ENCODE results near the gene CDRT15L2. TPM values are rescaled to one million over a fixed set of nuclear protein-coding genes. Genes with fewer than 3 reads are reported as not detected.
"Not testable (repeated sequence)": the region's sequence is repeated elsewhere in the genome, so short reads cannot be mapped to it uniquely, and the experiment has no call there.

CDRT15L2 gene
- total RNA-seq: not detected
- polyA plus RNA-seq: not detected
- long read RNA-seq, donor 1: 0 reads
- long read RNA-seq, donor 2: 0 reads
- long read RNA-seq, donor 3: 0 reads

DNA sequence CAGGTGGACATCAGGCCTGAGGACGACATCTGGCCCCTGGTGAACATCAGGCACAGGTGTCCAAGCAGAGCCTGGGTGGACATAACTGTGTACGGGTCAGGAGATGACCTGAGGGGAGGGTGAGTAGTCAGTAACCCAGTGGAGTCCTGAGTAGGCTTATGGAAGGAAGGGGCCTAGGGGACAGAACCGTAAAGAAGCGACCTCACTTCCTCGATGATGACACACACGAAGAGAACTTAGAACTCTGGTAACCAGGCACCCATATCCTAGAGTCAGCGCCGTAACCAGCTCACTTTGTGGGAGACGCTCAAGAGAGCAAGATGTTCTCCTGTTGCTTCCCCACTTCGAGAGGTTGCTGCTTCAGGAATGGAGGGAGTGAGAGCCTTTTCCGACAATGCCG is at the start of gene CDRT15L2:
TSS of gene CDRT15L2 (plus strand) at position 301 of the 400 bp plus-strand sequence. CDS start at position 321, 20 bp downstream.
- DNase-seq; H3K4me1 ChIP-seq (ENCODE audit: insufficient read depth); H3K4me3 ChIP-seq; intact Hi-C loops (cut with DNase I); H3K27me3 ChIP-seq; H3K27ac ChIP-seq; H3K9me3 ChIP-seq; H3K36me3 ChIP-seq: not testable (repeated sequence)
- WGBS, 3 donors: 94 to 97% (median 96%) methylated on average over 11 to 12 of the region's 12 CpGs

DNA sequence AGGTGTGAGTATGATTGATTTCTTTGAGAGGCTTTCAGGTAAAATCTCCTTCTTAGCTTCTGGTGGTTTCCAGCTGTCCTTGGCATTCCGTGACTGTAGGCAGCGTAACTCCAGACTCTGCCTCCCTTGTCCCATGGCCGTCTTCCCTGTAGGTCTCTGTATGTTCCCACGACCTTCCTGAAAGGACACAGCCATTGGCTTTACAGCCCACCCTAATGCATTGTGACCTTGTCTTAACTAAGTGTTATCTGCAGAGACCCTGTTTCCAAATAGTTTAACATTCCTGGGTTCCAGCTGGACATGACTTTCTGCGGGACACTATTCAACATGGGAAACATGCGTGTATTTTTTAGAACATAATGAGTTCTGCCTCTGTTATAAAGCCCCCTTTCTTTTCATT is 49.4 kb upstream of the CDRT15L2 start:
- H3K27ac ChIP-seq; H3K4me3 ChIP-seq; H3K4me1 ChIP-seq (ENCODE audit: insufficient read depth); H3K27me3 ChIP-seq; intact Hi-C loops (cut with DNase I); H3K9me3 ChIP-seq; DNase-seq; H3K36me3 ChIP-seq: not testable (repeated sequence)
- WGBS, 3 donors: 56 to 91% (median 71%) methylated on average over 4 of the region's 6 CpGs

DNA sequence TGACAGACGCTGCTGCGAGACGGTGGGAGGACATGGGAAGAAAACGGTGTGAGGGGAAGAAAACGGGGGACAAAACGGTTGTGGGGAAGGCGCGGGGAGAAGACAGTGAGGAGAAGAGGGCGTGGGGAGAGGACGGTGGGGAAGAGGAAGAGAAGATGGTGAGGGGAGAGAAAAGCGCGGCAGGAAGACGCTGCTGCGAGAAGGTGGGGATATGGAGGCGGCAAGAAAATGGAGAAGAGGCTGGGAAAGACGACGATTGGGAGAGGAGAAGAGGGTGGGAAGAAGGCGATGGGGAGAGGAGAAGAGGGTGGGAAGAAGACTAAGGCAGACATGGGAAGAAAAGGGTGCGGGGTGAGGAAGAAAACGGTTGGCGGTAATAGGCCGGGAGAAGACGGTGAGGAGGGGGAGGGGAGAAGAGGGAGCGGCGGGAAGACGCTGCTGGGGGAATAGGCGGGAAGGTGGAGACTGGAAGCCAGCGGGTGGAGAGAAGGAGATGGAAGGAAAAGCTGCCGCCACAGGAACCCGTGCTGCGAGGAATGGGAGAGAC is 46.9 kb upstream of the CDRT15L2 start:
- H3K36me3 ChIP-seq; H3K27me3 ChIP-seq; H3K4me1 ChIP-seq (ENCODE audit: insufficient read depth); intact Hi-C loops (cut with DNase I); H3K9me3 ChIP-seq; H3K27ac ChIP-seq: not testable (repeated sequence)
- H3K4me3 ChIP-seq: peak overlapping the region; percentile 23
- DNase-seq: peak in 3 of 5 donors; percentile 35 to 50 (median 44)
- 0% methylated on average over 8 to 15 of the region's 31 CpGs for WGBS, 3 donors

GRCh38 chr17:20533206-20533605 is 46.3 kb upstream of the CDRT15L2 start:
- peak in 1 of 5 donors; percentile 24 for DNase-seq
- H3K4me1 ChIP-seq (ENCODE audit: insufficient read depth); H3K27me3 ChIP-seq; H3K27ac ChIP-seq; H3K9me3 ChIP-seq; intact Hi-C loops (cut with DNase I); H3K36me3 ChIP-seq: not testable (repeated sequence)
- 3 to 4% (median 3%) methylated on average over 8 to 11 of the region's 11 CpGs for WGBS, 3 donors
- H3K4me3 ChIP-seq: peak overlapping the region; percentile 23

DNA sequence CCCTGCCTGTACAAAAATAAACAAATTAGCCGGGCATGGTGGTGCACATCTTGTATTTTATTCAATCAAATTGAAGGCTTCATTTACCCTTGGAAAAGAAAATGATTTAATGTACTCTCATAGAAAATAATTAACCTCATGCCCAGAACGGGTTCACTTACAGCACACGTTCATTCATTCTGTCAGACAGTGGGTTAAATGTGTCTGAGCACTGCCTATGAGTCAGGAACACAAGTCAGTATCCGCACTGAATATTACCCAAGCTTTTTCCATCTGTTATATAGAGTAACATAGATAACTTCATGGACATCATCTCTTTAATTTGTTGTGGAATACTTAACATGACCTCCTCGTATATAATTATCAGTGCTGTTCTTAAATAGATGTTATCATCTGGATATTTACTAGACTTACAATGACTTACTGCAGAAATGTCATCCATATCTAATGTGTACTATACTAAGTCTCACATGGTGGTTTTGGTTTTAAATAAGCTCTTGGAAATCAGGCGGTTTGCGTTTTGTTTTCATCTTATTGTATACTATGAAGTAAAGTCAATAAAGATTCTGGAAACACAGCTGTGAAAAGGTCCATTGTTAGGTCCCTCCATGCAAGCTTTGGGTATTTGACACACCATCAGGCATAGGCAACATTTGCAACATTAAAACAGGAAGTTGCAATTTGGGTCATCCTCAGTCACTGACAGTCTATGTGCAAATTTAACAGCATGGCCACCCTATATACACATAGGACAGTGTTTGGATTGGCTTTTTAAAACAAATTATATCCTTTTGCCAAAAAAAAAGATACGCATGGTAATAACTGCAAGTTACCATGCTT is 44.6 kb upstream of the CDRT15L2 start:
- WGBS, 3 donors: 35 to 50% (median 43%) methylated on average over 8 of the region's 8 CpGs
- DNase-seq; H3K4me1 ChIP-seq (ENCODE audit: insufficient read depth); H3K27me3 ChIP-seq; intact Hi-C loops (cut with DNase I); H3K27ac ChIP-seq; H3K36me3 ChIP-seq; H3K4me3 ChIP-seq; H3K9me3 ChIP-seq: not testable (repeated sequence)

DNA sequence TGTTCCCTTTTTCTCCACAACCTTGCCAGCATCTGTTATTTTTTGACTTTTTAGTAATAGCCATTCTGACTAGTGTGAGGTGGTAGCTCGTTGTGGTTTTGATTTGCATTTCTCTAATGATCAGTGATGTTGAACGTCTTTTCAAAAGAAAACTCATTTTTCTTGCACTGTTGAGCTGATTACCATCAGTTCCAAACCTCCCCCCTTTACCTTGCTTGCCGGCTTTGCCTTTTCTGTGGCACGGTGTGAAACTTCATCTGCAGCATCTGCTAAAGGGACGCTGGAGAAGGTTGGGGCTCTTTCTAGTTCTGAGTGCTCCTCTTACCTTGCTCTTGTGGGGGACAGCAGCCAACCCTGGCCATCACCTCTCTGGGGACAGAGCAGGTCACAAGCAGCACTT is 39.1 kb upstream of the CDRT15L2 start:
- H3K36me3 ChIP-seq; H3K9me3 ChIP-seq; H3K4me3 ChIP-seq; DNase-seq; H3K27me3 ChIP-seq; intact Hi-C loops (cut with DNase I); H3K4me1 ChIP-seq (ENCODE audit: insufficient read depth); H3K27ac ChIP-seq: not testable (repeated sequence)
- 45% methylated on average over 3 of the region's 5 CpGs; no CpG with 5 or more reads in 2 of the 3 donors for WGBS, 3 donors

GRCh38 chr17:20540865-20541264 is 38.7 kb upstream of the CDRT15L2 start:
- DNase-seq; H3K9me3 ChIP-seq; H3K27ac ChIP-seq; H3K36me3 ChIP-seq; H3K4me3 ChIP-seq; H3K4me1 ChIP-seq (ENCODE audit: insufficient read depth); intact Hi-C loops (cut with DNase I); H3K27me3 ChIP-seq: not testable (repeated sequence)
- 10 to 17% (median 13%) methylated on average over 2 of the region's 3 CpGs for WGBS, 3 donors

- H3K9me3 ChIP-seq; H3K4me3 ChIP-seq; H3K27me3 ChIP-seq; DNase-seq; H3K4me1 ChIP-seq (ENCODE audit: insufficient read depth); intact Hi-C loops (cut with DNase I); H3K36me3 ChIP-seq; H3K27ac ChIP-seq: not testable (repeated sequence)
- WGBS, 3 donors: 23 to 25% (median 25%) methylated on average over 7 of the region's 7 CpGs
Observed at GRCh38 chr17:20541853-20542546, 37.5 kb upstream of the CDRT15L2 start.

DNA sequence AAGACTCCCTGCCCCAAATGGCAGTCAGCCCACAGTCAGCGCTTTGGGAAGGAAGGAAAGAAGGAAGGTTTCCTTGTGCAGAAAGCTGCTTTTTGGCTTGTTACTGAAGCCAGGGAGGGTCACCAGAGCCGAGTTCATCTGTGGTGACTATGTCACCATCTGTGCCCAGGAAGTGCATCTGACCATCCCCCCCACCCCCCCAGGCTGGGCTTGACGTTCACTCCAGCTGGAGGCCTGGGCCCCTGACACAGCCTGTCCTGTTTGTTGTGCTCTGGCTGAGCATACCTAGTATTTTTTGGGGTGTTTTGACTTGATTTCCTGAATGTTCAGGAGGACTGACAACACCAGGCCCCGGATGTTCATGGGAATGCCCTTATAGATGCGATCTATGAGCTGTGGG is 31.6 kb upstream of the CDRT15L2 start:
- intact Hi-C loops (cut with DNase I): not testable (repeated sequence)
- WGBS, 3 donors: 33 to 40% methylated on average over 1 to 2 of the region's 5 CpGs; no CpG with 5 or more reads in 1 of the 3 donors

DNA sequence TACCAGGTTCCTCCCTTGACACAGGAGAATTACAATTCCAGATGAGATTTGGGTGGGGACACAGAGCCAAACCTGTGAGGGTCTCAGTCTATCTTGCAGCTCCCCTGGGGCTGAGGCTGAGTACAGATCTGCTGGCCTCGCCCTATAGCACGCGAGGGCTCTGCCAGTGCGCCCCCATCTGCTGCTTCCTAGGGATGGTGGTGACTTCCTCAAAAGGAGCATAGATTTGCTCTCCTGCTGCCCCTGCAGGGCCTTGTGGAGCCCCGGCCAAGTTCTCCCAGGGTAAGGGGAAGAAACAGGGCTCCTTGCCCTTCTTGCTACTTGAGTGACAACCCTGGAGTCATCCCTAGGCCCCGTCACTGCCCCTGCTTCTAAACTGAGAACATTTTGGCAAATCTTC is 26.6 kb upstream of the CDRT15L2 start:
- not testable (repeated sequence) for DNase-seq
- 69 to 90% (median 80%) methylated on average over 2 to 6 of the region's 6 CpGs for WGBS, 3 donors

More for the DNA sequence above, 31.6 kb upstream of the CDRT15L2 start:
- not testable (repeated sequence) for H3K27ac ChIP-seq; H3K4me1 ChIP-seq (ENCODE audit: insufficient read depth); DNase-seq; H3K27me3 ChIP-seq; H3K9me3 ChIP-seq; H3K4me3 ChIP-seq; H3K36me3 ChIP-seq

GRCh38 chr17:20554728-20555127 is 24.8 kb upstream of the CDRT15L2 start:
- H3K4me1 ChIP-seq (ENCODE audit: insufficient read depth); H3K27ac ChIP-seq; H3K4me3 ChIP-seq; H3K36me3 ChIP-seq; H3K27me3 ChIP-seq; H3K9me3 ChIP-seq; intact Hi-C loops (cut with DNase I); DNase-seq: not testable (repeated sequence)
- WGBS, 3 donors: 77 to 92% (median 86%) methylated on average over 3 of the region's 4 CpGs

More for the DNA sequence above, 26.6 kb upstream of the CDRT15L2 start:
- H3K9me3 ChIP-seq; H3K27me3 ChIP-seq; intact Hi-C loops (cut with DNase I); H3K4me3 ChIP-seq; H3K36me3 ChIP-seq; H3K27ac ChIP-seq; H3K4me1 ChIP-seq (ENCODE audit: insufficient read depth): not testable (repeated sequence)

Data from ovary (tissue), 10 donors.